HG03097 (cell line): ENCODE data around the gene NTF4.
"Not testable (repeated sequence)": the region's sequence is repeated elsewhere in the genome, so short reads cannot be mapped to it uniquely, and the experiment has no call there.

Experiments used
- ATAC-seq: cut with Tn5 transposase; IDR thresholded peaks from one replicate; pipeline ENCODE4 v1.9.1; 2021; ENCODE audit not compliant: unreplicated experiment, low FRiP score

The NTF4 gene

DNA sequence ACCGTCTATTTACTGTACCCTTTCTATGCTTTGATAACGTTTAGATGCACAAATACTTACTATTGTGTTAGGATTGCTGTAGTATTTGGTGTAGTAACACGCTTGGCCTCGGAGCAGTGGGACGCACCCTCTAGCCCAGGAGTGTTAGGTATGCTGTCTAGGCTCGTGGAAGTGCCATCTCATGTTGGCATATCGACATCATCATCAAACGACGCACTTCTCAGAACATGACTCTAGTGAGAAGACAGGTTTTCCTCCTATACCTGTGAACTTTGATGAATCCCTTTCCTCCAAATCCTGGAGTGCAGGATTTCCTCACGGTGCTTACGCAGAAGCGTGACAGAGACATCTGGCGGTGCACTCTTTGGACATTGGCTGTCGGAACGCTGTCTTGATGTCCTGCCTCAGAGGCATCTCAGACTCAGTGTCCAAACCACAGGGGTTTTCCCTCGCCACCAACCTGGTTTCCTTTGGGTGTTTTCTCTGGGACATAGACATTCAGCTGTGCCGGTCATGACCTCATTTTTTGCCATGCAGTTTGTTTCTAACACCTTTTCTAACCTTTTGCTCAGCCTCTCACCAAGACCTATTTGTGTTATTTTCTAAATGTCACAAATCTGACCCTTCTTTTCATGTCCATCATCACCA, 26.9 kb upstream of the NTF4 start:
- ATAC-seq: no peak

DNA sequence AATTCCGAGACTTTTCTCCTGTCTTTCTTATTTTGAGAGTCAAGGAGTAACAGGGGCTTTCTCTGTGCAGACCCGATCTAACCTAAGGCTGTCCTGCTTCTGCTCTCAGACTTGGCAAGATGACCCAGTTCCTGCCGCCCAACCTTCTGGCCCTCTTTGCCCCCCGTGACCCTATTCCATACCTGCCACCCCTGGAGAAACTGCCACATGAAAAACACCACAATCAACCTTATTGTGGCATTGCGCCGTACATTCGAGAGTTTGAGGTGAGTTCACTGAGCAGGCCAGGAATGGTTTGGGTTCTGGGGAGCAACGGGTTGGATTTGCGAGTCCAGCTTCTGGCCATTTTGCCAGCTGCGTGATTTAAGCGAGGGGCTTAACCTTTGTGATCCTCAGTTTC, 21.7 kb upstream of the NTF4 start:
- no peak for ATAC-seq

DNA sequence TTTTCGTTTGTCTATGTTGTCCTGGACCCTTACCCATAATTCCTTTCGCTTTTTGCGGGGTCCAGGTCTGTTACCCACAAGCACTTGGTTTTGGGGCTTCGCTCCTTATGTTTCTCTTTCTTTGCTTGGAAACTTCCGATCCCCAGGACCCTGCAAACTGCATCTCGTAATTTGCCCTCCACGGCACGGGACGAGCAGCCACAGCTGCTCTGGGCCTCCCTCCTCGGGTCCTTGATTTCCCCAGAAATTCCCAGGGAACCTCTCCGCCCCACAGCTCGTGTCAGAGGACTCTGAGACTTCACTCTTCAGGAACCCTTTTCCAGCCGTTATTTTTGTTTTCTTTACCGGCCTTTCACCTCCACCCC, 21.2 kb upstream of the NTF4 start:
- ATAC-seq: no peak

DNA sequence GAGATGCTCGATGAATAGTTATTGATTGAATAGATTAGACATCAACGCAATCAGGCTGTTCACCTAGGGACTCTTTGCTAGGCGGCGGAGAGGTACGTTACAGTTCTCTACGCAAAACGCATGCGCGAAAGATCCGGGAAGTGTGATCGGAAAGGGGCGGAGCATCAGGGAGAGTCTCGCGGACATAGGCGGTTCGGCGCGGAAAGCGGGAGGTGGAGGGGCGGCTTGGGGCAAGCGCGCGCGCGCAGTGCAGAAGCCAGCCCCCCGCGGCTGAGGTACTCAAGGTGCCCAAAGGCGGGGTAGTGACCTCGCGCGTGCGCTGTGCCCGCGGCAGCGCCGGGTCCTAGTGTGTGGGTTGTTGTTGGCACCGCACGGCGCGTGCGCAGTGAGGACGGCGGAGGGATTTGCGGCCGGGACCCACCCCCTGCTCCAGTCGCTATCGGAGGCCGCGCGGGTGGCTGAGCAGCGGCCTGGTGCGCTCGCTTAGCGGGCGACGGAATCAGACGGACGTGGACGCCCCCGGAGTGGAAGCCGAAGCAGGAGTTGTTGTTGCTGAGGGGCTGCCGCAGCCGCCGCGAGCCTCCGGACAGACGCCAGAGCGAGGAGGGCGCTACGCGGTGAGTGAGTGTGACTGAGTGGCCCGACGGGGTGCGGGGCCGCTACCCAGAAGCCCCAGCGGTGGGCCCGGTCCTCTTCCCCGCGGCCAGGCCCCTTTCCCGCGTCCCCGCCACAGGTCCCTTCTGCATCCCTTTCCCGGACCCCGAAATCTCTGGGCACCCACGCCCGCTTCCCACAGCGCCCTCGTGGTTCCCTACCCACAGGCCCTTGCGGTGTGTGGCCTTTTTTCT, 20.6 kb upstream of the NTF4 start, which contains the start of gene SNRNP70:
SNRNP70 (plus strand) TSS at position 432 of the 848 bp plus-strand sequence. CDS start 964 bp downstream, outside the sequence.
- peak; percentile 90 for ATAC-seq

DNA sequence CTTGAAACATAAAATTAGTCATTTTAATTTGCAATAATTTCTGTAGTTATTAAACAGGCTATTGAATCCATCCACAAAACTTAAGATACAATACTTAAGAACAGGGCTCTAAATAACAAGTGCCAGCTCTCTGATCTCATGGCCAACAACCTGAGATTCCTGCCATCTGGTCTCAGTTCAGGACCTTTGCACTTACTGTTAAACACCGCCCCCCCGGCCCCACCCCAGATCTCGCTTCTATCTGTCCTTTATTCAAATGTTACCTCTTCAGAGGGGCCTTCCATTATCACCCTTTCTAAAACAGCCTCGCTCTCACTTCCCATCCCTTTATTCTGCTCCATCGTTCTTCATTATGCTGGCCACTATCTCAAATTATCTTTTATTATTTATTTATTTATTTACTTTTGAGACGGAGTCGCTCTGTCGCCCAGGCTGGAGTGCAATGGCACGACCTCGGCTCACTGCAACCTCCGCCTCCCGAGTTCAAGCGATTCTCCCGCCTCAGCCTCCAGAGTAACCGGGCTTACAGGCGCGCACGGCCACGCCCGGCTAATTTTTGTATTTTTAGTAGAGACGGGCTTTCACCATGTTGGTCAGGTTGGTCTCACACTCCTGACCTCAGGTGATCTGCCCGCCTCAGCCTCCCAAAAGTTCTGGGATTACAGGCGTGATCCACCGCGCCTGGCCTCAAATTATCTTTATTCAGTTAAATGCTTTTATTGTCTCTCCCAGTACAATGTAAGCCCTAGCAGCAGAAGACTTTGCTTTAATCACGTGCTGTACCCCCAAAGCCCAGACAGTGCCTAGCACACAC, 19.8 kb upstream of the NTF4 start:
- ATAC-seq: no peak

DNA sequence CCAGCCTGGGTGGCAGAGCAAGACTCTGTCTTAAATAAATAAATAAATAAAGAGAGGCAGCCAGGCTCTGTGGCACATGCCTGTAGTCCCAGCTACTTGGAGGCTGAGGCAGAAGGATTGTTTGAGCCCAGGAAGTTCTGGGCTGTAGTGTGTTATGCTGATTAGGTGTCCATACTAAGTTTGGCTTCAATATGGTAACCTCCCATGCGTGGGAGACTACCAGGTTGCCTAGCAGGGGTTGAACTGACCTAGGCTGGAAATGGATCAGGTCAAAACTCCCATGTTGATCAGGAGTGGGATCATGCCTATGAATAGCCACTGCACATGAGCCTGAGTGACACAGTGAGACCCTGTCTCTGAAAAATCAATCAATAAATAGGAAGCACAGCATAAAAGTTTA, 16.7 kb upstream of the NTF4 start:
- ATAC-seq: no peak

DNA sequence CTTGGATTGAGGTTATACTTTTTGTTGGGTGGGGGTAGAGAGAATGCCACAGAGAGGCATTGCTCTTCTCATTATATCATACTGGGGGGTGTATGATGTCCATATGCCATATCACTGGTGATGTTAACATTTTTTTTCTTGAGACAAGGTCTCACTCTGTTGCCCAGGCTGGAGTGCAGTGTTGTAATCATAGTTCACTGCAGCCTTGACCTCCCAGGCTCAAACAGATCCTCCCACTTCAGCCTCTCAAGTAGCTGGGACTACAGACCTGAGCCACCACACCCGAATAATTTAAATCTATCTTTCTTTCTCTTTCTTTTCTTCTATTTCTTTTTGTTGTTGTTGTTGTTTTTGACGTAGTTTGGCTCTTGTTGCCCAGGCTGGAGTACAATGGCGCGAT, 15.8 kb upstream of the NTF4 start:
- ATAC-seq: no peak

DNA sequence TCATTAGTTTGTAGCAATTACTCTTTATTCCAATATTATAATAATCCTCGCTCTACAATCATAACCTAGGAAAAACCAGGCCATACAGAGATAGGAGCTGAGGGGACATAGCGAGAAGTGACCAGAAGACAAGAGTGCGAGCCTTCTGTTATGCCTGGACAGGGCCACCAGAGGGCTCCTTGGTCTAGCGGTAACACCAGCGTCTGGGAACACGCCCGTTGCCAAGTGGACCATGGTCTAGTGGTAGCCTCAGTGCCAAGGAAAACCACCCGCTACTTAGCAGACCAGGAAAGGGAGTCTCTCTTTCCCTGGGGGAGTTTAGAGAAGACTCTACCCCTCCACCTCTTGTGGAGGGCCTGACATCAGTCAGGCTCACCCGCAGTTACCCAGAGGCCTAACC, 10.3 kb upstream of the NTF4 start:
- not testable (repeated sequence) for ATAC-seq

DNA sequence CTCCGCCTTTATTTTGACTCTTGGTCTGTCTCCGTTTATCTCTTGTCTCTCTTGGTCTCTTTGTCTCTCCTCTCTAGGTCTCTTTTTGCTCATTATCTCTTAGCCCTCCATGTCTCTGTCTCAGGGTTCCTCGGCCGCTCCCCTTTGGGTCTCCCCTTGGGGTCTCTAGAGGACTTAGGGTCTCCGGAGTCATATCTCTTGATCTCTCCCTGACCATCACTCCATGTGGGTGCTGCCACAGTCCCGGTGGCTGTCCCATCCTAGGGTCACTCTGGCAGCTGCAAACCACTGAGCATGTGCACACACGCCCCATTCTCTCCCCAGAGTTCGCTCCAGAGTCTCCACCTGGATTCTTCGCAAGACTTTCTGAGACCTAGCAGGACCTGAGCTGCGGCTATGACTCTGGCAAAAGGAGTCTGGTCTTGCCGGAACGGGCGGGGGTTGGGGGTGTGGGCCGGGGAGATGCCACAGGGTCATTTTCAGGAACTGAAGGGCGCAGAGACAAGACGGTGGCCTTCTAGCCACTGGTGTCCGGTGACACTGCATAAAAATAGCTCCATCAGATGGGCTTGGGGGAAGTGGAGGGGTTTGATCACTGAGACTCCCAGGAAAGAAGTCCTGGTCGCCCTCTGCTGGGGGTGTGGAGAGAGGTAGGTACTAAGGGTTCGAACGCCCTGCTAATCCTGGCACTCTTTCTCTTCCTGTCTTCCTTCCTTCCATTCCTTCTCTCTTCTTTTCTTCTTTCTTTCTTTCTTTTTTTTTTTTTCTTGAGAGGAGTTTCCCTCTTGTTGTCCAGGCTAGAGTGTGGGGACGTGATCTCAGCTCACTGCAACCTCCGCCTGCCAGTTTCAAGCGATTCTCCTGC, 9.1 kb upstream of the NTF4 start:
- no peak for ATAC-seq

DNA sequence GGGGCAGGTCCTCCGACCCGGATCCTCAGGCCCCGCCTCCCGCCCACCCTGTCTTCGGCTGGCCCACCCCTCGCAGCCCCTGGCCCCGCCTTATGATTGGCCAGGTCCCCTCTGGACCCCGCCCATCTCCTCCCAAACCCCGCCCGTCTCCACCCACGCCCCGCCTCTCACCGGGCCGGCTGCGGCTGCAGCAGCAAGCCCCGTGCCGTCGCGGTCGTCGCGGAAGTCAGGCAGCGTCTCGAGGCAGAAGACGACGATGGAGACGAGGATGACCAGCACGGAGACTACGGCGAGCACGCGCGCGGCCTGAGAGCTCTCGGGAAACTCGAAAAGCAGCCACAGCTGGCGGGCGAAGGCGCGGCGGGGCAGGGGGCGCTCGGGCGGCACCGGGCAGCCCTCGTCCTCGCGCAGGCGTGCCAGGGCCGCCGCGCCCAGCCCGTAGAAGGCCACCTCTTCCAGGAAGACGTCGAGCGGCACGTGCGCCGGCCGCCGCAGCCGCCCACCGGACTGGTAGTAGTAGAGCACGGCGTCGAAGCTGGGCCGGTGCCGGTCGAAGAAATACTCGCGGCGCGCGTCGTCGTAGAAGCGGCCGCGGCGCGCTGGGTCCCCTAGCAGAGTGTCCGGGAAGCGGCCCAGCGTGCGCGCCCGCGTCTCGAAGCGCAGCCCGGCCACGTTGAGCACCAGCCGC, 7.4 kb upstream of the NTF4 start:
- ATAC-seq: no peak

DNA sequence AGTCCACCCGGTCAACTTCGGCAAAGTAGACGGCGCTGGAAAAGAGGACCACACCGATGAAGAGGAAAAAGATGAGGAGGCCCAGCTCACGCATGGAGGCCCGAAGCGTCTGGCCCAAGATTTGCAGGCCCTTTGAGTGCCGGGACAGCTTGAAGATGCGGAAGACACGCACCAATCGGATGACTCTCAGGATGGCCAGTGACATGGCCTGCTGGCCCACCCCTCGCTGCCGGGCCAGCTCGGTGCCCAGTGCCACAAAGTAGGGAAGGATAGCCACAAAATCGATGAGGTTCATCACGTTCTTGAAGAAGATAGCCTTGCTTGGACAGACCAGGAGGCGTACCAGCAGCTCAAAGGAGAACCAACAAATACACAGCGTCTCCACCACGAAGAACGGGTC, 5.8 kb upstream of the NTF4 start:
- no peak for ATAC-seq

DNA sequence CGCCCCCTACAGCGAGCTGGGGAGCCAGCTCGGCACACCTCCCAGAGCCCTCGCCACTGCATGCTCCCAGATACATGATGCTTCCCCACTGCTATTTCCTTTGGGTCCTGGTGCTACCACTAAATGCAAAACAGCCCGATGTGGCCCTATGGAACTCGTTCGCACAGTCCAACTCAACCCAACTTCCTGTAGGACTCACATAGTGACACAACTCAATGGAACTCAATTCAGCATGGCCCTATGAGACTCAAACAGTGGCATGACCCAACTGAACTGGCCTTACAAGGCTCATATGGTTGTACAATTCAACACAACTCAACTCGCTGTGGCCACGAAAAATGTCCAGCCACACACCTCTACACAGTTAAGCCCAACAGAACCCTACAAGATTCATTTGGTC, 4.4 kb upstream of the NTF4 start:
- no peak for ATAC-seq

DNA sequence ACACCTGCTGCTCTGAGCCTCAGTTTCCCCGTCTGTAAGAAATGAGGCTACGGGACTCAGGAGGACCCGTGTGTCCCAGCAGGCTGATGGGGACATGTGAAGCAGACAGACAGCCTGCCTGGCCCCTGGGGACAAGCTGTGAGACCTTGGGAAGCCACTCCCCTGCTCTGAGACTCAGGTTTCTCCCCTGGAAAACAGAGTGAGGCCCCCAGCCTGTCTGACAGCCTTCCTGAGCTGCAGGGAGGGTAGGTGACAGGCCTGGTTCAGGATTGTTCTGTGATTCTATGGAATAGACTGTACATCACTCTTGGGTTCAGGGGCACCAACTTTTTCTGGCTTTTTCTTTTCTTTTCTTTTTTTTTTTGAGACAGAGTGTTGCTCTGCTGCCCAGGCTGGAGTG, 2.9 kb upstream of the NTF4 start:
- ATAC-seq: no peak

DNA sequence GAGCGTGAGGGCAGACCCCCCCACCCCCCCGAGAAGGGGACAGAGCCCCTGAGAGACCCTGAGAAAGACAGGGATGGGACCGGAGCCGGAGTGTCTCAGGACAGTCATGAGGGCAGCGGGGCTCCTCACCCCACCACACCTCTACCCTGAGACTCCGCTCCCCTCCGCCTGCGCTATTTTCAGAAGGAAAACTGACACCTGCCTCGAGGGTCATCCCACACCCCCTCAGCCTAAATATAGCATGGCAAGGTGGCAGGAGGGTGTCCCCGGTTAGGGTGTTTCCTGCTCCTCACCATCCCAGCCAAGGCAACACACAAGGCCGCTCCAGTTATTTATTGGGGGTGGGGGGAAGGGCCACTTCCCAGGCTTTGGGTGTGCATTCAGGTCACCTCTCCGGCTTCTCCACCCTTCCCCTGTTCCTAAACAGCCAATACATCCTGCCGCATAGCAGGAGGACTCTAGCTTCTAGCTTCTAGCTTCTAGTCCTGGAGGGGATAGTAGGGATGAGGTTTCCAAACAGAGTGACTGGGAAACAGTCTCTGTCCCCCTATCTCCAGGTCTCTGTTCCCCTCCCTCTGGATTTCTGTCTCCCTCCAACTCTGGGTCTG, 1.4 kb upstream of the NTF4 start:
- ATAC-seq: no peak

DNA sequence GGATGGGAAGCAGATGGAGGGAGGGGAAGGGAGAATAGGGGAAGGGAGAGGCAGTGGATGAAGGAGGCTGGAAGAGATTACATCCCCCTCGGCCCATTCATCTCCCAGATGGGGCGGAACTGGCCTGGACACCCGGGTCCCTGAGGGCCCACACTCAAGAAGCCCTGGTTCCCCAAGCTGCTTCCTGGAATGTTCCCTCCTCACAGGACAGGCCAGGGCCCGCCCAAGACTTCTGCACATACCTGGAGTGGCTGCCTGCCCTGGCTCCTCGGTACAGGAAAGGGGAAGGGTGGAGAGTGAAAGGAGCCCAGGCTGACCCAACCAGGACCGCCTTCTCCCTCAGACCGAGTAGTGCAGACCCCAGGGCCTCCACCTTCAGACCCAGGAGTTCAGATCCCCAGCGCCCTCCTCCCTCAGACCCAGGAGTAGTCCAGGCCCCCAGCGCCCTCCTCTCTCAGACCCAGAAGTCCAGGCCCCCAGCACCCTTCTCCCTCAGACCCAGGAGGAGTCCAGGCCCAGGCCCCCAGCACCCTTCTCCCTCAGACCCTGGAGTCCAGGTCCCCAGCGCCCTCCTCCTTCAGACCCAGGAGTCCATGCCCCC, 489 bp downstream of the NTF4 start:
- no peak for ATAC-seq

DNA sequence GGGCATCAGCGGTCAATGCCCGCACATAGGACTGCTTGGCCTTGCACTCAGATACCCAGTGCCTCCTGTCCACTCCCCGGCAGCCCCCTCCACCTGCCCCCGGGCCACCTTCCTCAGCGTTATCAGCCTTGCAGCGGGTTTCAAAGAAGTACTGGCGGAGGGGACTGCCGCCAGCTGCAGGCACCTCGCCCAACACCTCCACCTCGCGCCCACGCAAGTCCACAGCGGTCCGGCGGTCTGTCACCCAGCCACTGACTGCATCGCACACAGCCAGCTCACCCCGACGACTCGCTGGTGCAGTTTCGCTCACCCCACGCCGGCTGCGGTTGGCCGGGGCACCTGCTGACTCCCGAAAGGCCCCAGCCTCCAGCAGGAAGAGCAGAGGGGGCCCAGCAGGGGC, 3.2 kb downstream of the NTF4 start:
- ATAC-seq: no peak

DNA sequence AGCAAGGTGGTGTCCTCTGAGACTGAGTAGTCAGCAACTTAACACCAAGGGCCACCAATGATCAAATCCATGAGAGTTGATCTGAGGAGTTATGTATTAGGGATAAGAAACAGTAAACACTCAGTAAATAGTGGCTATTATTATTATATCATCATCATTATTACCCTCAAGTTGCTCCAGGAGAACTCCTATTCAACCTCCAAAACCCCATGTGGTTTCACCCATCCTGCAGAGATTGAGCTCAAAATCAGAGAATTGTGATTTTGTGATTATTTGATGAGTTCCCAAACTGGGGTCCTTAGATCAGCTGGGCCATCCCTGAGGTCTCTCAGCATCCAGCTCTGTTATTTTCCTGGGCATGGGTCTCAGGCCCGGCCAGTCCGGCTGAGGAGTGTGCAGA, 3.6 kb downstream of the NTF4 start:
- no peak for ATAC-seq

DNA sequence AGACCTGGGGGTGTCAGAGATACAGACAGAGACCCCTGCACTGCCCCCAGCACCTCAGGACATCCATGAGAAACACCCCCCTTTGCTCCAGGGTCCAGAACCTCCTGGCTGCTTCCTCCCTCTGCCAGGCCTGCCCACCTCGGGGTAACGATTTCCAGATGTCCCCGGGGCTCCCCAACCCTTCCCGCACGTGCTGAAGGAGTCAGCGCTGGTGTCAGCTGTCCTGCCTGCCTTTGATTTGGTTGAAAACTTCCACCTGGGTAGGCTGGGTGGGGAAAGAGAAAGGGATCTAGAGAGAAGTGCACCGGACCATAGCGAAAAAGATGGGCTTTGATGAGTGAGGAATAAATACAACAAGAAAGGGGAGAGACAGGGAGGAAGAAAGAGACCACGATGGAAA, 5.6 kb downstream of the NTF4 start:
- ATAC-seq: no peak

DNA sequence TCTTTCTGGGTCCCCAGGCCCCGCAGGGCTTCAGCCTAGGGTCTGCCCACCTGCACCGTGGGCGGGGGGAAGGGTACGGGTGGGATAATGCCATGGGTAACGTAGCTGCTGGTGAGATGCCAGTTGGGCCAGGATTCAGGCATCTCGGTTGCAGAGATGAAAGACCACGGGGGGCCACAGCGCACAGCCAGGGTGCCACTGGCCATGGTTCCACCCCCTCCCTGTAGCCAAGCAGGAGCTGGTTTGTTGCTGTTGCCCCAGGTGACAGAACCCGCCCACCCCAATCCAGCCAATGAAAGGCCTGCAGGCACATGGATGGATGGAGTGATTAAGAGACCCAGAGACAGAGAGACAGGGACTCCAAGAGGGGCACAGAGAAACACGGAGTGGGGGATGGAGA, 6.1 kb downstream of the NTF4 start:
- ATAC-seq: no peak
